LNCaP clone FGC (cell line): Measurements from ENCODE around the gene HSPA4.
A peak's percentile ranks its signal among the peaks of the same experiment; 100 is the strongest.
"Not testable (repeated sequence)": the region's sequence is repeated elsewhere in the genome, so short reads cannot be mapped to it uniquely, and the experiment has no call there.

Source experiments
- DNase-seq: peaks from one replicate; pipeline ENCODE4 v3.0.0-alpha.2; 2011; ENCODE audit warnings: low read depth
- H3K4me3 ChIP-seq: 2 replicates; pipeline ENCODE4 v1.5.1; 2011; ENCODE audit warnings: mild to moderate bottlenecking, low read depth, low read length, control low read depth
- TF ChIP-seq, protein P1 (sequence below): IDR thresholded peaks from 2 replicates; pipeline ENCODE4 v1.5.1; 2012; ENCODE audit warnings: mild to moderate bottlenecking; ENCODE audit not compliant: control insufficient read depth, insufficient read depth; ENCODE audit errors: extremely low read depth

The HSPA4 gene

DNA sequence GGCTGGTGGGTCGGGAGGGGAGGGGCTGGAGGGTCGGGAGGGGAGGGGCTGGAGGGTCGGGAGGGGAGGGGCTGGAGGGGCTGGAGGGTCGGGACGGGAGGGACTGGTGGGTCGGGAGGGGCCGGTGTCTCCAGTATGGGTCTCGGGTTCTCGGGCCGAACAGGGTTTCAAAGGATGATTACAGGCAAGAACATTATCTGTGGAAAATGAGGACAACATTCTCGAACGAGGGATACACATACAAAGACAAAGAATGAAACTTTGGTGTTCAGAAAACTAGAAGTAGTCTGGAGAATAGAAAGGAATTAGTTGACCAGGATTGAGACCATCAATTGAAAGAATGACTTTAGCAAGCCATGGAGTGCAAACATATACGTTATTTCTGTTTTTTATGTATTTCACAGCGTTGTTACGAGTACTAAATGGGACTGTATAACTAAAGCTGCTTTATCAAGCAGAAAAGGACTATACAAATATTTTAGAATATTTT lies 25.1 kb upstream of the HSPA4 start:
- H3K4me3 ChIP-seq = peak overlapping the region; percentile 79

DNA sequence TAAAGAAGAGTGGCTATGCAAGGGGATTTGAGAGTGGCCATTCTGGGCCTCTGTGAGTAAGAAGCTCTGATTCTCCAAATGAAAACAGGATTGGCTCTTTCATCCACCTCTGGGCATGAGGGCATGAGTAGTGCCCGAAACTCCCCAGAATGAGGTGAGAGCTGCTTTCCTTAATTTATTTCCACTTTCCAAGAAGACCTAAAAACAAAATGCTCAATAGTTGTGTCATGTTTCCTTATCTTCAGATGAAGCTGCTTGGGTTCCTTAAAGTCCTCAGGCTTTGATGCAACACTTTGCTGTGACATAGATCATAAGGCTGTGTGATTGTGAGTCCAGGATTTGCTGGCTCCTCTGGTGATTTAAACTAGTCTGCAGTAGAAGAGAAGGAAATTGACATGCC lies 22.4 kb upstream of the HSPA4 start:
- no peak for DNase-seq
- TF ChIP-seq, protein P1, sequence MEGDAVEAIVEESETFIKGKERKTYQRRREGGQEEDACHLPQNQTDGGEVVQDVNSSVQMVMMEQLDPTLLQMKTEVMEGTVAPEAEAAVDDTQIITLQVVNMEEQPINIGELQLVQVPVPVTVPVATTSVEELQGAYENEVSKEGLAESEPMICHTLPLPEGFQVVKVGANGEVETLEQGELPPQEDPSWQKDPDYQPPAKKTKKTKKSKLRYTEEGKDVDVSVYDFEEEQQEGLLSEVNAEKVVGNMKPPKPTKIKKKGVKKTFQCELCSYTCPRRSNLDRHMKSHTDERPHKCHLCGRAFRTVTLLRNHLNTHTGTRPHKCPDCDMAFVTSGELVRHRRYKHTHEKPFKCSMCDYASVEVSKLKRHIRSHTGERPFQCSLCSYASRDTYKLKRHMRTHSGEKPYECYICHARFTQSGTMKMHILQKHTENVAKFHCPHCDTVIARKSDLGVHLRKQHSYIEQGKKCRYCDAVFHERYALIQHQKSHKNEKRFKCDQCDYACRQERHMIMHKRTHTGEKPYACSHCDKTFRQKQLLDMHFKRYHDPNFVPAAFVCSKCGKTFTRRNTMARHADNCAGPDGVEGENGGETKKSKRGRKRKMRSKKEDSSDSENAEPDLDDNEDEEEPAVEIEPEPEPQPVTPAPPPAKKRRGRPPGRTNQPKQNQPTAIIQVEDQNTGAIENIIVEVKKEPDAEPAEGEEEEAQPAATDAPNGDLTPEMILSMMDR = no peak
- H3K4me3 ChIP-seq = no peak overlapping the region

More for the DNA sequence above, 25.1 kb upstream of the HSPA4 start:
- TF ChIP-seq, protein P1 = no peak
- DNase-seq = no peak

DNA sequence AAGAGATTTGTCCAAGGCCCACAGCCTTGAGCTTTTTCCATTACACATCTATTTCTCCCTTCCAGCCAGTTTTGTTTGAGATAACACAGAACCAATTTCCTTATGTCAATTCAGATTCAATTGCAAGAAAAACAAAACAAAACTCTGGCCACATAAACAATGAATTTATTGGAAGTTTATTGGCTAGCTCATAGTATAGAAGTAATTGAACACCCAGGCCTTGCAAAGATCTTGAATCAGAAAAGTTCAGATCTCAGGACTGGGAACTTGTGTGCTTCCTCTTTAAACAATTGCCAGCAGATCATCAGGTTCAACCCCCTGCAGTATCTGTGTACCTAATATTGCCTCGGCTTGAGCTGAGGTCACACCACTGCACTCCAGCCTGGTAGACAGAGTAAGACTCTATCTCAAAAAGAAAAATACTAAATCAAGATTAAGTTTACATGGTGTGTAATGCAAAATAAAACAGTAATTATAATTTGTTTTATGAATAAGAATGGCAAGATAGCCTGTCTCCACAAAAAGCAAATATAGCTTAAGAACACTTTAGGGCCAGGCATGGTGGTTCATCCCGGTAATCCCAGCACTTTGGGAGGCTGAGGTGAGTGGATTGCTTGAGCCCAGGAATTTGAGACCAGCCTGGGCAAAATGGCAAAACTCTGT lies 21.3 kb upstream of the HSPA4 start:
- H3K4me3 ChIP-seq = no peak overlapping the region
- TF ChIP-seq, protein P1 = no peak
- no peak for DNase-seq

DNA sequence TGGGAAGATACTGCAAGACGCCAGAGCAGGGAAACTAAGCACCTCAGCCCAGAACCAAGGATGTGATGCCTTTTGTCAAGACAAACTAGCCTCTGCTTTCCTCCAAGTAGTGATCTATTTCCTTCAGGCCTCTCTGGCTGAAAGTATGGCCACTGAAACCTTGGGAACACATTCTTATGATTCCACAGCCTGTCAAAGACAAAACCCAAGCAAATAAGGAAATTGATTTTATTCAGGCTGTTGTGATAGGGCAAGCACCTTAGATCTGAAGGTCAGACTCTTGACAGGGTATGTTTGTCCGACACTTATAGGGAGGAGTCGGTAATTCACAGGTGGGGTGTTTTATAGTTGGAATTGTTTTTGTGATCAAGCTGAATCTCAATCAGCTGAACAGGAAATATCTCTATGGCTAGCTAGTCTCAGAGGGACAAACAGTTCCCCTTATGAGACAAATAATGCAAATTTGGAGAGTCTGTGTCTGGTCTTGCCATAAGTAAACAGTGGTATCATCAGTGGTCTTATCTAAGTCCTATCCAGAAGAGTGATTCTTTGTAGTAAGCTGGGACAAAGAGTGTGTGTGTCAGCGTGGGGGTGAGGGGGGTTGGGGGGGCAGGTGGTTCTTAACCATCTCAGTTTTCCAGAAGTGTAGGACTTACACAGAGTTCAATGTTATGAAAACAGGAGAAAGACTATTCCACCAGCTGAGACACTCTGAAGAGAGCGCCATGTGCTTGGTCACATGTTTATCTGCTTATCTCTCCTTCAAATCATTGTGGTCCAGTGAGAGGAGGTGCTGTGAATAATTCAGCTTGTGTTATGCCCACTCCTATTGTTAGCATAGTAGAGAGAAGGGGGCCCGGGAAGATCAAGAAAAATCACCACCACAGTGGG lies 18.7 kb upstream of the HSPA4 start:
- no peak overlapping the region for H3K4me3 ChIP-seq
- no peak for DNase-seq

DNA sequence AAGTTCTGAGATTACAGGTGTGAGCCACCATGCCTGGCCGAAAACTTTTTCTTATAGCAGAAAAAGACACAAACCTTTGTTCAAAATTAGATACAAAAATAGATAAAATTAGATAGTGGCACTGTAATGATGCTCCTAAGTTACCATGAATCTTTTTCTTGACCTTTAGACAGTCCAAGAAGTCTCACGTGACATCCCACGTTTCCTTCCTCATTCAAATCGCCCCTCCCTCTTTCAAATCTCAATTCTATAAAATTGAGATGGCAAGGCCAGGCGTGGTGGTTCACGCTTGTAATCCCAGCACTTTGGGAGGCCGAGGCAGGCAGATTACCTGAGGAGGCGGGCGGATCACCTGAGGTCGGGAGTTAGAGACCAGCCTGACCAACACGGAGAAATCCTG lies 17.7 kb upstream of the HSPA4 start:
- H3K4me3 ChIP-seq = no peak overlapping the region
- TF ChIP-seq, protein P1 = no peak
- no peak for DNase-seq

More for the DNA sequence above, 18.7 kb upstream of the HSPA4 start:
- TF ChIP-seq, protein P1 = no peak

DNA sequence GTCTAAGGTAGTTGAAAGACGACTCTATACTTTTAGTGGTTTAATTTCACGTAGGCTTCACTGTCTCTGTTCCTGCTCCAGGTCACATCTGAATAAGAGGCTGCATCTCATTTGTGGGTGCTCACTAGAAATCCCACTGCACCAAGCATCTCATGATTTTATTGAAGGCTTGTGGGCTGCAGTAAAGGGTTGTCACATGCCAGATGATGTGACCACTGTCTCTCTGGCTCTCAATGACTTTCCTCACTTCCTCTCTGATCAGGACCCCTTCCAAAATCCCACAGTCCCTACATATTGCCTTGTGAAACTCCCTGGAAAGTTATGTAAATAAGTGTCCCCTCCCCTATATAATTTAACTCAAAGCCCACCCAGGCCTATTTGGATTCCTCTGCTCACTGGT lies 16.6 kb upstream of the HSPA4 start:
- no peak for DNase-seq
- no peak overlapping the region for H3K4me3 ChIP-seq
- TF ChIP-seq, protein P1 = no peak

DNA sequence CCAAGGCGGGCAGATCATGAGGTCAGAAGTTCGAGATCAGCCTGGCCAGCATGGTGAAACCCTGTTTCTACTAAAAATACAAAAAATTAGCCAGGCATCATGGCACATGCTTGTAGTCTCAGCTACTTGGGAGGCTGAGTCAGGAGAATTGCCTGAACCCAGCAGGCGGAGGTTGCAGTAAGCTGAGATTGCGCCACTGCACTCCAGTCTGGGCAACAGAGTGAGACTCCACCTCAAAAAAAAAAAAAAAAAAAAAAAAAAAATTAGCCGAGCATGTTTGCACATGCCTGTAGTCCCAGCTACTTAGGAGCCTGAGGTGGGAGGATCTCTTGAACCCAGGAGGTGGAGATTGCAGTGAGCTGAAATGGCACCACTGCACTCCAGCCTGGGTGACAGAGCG lies 15.1 kb upstream of the HSPA4 start:
- DNase-seq, H3K4me3 ChIP-seq: not testable (repeated sequence)
